ENCODE data around the gene STIM2. TPM values are rescaled to one million over a fixed set of nuclear protein-coding genes. Genes with fewer than 3 reads are reported as not detected.

Gene STIM2
- total and polyA plus RNA-seq, 2 donors (not counting 3 experiments of a cell fraction or from before 2014, with no cell fraction given): 21.0 to 21.2 TPM

GRCh38 chr4:26854701-26855100 lies 5.9 kb upstream of the STIM2 start:
- Histone ChIP-seq H3K27me3 (ENCODE audit: control insufficient read depth in 2 of 2, insufficient read depth in 2 of 2, low read length in 2 of 2) (peaks cover 2 to 12% of the 10 kb centered on the region in 2 experiments), H3K9ac (replicated peaks; ENCODE audit: extremely low read depth, insufficient read depth, low read length) (no peak overlapping the region), H3K36me3 (ENCODE audit: control insufficient read depth in 2 of 2, extremely low read depth in 1 of 2, insufficient read depth in 2 of 2, low read length in 2 of 2) (no peaks in the 10 kb centered on the region), H3K4me2 (ENCODE audit: insufficient read depth, low read length) (no peak overlapping the region), H3K9me3 (replicated peaks; ENCODE audit: control insufficient read depth, insufficient read depth, low read length) (no peaks in the 10 kb centered on the region), H2AFZ (ENCODE audit: low read depth, low read length) (no peak overlapping the region), H3K4me3 (replicated peaks in 1 of 3; ENCODE audit: insufficient read depth in 1 of 3, low read depth in 1 of 3, low read length in 3 of 3) (no peak overlapping the region), H4K20me1 (replicated peaks; ENCODE audit: control insufficient read depth, extremely low read depth, insufficient read depth, low read length) (no peaks in the 10 kb centered on the region), H3K27ac (ENCODE audit: insufficient read depth, low read depth, low read length) (no peak overlapping the region), H3K4me1 (ENCODE audit: control insufficient read depth, extremely low read depth, insufficient read depth, low read length) (peaks cover 21% of the 10 kb centered on the region), H3K79me2 (ENCODE audit: control insufficient read depth, insufficient read depth, low read length) (no peaks in the 10 kb centered on the region), H3K9me1 (replicated peaks; ENCODE audit: control insufficient read depth, extremely low read depth, insufficient read depth, low read length) (no peaks in the 10 kb centered on the region)
- no peak for TF ChIP-seq POLR2A (IDR thresholded peaks at IDR 0.05; ENCODE audit: low read depth, low read length)
- TF ChIP-seq, protein P1, sequence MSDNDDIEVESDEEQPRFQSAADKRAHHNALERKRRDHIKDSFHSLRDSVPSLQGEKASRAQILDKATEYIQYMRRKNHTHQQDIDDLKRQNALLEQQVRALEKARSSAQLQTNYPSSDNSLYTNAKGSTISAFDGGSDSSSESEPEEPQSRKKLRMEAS (IDR thresholded peaks at IDR 0.05; ENCODE audit: insufficient read depth, insufficient read length): no peak
- no peak for TF ChIP-seq JUN (IDR thresholded peaks at IDR 0.05; ENCODE audit: borderline replicate concordance, insufficient read depth, insufficient read length, low read depth)
- no peak for TF ChIP-seq FOS (IDR thresholded peaks at IDR 0.05; ENCODE audit: borderline replicate concordance, insufficient read depth, low read length)
- no peak for TF ChIP-seq EZH2 (IDR thresholded peaks at IDR 0.05; ENCODE audit: borderline replicate concordance, low read depth, low read length, severe bottlenecking)
- TF ChIP-seq GATA2 (IDR thresholded peaks at IDR 0.05; ENCODE audit: insufficient read depth, insufficient read length, low read depth, low read length): no peak
- TF ChIP-seq, protein P2, sequence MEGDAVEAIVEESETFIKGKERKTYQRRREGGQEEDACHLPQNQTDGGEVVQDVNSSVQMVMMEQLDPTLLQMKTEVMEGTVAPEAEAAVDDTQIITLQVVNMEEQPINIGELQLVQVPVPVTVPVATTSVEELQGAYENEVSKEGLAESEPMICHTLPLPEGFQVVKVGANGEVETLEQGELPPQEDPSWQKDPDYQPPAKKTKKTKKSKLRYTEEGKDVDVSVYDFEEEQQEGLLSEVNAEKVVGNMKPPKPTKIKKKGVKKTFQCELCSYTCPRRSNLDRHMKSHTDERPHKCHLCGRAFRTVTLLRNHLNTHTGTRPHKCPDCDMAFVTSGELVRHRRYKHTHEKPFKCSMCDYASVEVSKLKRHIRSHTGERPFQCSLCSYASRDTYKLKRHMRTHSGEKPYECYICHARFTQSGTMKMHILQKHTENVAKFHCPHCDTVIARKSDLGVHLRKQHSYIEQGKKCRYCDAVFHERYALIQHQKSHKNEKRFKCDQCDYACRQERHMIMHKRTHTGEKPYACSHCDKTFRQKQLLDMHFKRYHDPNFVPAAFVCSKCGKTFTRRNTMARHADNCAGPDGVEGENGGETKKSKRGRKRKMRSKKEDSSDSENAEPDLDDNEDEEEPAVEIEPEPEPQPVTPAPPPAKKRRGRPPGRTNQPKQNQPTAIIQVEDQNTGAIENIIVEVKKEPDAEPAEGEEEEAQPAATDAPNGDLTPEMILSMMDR (IDR thresholded peaks at IDR 0.05; ENCODE audit: extremely low read depth in 1 of 2, insufficient read depth in 1 of 2, low read depth in 1 of 2, low read length in 2 of 2): no peak
- no peak for TF ChIP-seq MYC (IDR thresholded peaks at IDR 0.05; ENCODE audit: low read depth, low read length)
- TF ChIP-seq POLR2AphosphoS5 (IDR thresholded peaks at IDR 0.05; ENCODE audit: insufficient read depth, low read depth, low read length): no peak
- ChIA-PET CTCF (interaction anchor here (1.3 to 1.5 kb wide), 2 partner anchors 151 to 156 kb away, joined by 3 to 4 read pairs; no protein-coding TSS in a partner anchor), POLR2A (no interaction called here)
- DNase-seq (ENCODE audit: low read depth, low spot score) (no peak), FAIRE-seq (no peak)
- BruUV-seq (replicated peaks): no TSS peak
- dilution Hi-C loops (cut with MboI; ENCODE audit: extremely low pct_ligation_motif_present, low sequenced_read_pairs) (no loop called here), intact Hi-C loops (cut with micrococcal nuclease) (loop anchor here (2.0 kb wide), 1 partner anchor 16 kb away; no protein-coding TSS in a partner anchor)

All from endothelial cell of umbilical vein (primary cell).